MM.1S (cell line): ENCODE measurements around the gene SH3D19.

Experiments
- CTCF ChIP-seq: fragments of 300-600 bp; sonication (generic); IDR thresholded peaks from 2 replicates; pipeline ENCODE4 v1.5.1; 2016; ENCODE audit warnings: antibody characterized with exemption, low read length, mixed read lengths
- EZH2 ChIP-seq: fragments of 300-600 bp; sonication (generic); optimal IDR thresholded peaks from 2 replicates; pipeline ENCODE3; 2017; ENCODE audit warnings: low read depth, mild to moderate bottlenecking, antibody characterized with exemption, low read length, mixed read lengths

- TF ChIP-seq EZH2 (no peak), CTCF (no peak)
Observed at GRCh38 chr4:151157543-151157942, 167.9 kb downstream of the SH3D19 start.
